ENCODE data around the gene BBS2. TPM values are rescaled to one million over a fixed set of nuclear protein-coding genes. Genes with fewer than 3 reads are reported as not detected.

BBS2 gene
- total and polyA plus RNA-seq, 2 experiments from 2014 or later: 13.7 to 25.2 TPM

DNA sequence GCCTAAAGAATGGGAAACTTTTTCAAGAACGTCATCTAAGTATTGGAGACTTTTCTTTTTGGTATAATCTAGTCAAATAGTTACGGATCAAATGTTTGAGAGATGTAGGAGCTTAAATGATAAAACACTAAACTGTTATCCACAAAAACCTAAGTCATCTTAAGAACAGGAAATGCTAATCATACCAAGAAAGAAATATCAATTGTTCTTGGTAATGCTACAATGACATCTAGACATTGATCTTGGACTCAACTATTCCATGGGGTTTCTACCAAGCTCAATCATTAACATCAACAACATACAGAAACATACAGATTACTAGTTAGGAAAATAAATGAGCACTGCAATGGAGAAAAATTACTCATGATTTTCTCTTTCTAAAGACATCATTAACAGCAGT, 72.5 kb downstream of the BBS2 start:
- H3K27ac Mint-ChIP-seq: no peak overlapping the region
- H3K4me3 ChIP-seq: no peak overlapping the region
- H3K27ac ChIP-seq (ENCODE audit: low read depth): no peak overlapping the region
- TF ChIP-seq EZH2phosphoT487 (IDR thresholded peaks at IDR 0.05; ENCODE audit: unreplicated experiment) (no peak), POLR2AphosphoS5 (IDR thresholded peaks at IDR 0.05; ENCODE audit: low read depth) (no peak), ZNF331 (CRISPR knock-in tag; IDR thresholded peaks at IDR 0.05; ENCODE audit: low read depth) (no peak), CREB1 (CRISPR knock-in tag; IDR thresholded peaks at IDR 0.05; ENCODE audit: low read depth) (no peak), JUNB (IDR thresholded peaks at IDR 0.05; ENCODE audit: unreplicated experiment) (no peak)
- TF ChIP-seq, protein P1, sequence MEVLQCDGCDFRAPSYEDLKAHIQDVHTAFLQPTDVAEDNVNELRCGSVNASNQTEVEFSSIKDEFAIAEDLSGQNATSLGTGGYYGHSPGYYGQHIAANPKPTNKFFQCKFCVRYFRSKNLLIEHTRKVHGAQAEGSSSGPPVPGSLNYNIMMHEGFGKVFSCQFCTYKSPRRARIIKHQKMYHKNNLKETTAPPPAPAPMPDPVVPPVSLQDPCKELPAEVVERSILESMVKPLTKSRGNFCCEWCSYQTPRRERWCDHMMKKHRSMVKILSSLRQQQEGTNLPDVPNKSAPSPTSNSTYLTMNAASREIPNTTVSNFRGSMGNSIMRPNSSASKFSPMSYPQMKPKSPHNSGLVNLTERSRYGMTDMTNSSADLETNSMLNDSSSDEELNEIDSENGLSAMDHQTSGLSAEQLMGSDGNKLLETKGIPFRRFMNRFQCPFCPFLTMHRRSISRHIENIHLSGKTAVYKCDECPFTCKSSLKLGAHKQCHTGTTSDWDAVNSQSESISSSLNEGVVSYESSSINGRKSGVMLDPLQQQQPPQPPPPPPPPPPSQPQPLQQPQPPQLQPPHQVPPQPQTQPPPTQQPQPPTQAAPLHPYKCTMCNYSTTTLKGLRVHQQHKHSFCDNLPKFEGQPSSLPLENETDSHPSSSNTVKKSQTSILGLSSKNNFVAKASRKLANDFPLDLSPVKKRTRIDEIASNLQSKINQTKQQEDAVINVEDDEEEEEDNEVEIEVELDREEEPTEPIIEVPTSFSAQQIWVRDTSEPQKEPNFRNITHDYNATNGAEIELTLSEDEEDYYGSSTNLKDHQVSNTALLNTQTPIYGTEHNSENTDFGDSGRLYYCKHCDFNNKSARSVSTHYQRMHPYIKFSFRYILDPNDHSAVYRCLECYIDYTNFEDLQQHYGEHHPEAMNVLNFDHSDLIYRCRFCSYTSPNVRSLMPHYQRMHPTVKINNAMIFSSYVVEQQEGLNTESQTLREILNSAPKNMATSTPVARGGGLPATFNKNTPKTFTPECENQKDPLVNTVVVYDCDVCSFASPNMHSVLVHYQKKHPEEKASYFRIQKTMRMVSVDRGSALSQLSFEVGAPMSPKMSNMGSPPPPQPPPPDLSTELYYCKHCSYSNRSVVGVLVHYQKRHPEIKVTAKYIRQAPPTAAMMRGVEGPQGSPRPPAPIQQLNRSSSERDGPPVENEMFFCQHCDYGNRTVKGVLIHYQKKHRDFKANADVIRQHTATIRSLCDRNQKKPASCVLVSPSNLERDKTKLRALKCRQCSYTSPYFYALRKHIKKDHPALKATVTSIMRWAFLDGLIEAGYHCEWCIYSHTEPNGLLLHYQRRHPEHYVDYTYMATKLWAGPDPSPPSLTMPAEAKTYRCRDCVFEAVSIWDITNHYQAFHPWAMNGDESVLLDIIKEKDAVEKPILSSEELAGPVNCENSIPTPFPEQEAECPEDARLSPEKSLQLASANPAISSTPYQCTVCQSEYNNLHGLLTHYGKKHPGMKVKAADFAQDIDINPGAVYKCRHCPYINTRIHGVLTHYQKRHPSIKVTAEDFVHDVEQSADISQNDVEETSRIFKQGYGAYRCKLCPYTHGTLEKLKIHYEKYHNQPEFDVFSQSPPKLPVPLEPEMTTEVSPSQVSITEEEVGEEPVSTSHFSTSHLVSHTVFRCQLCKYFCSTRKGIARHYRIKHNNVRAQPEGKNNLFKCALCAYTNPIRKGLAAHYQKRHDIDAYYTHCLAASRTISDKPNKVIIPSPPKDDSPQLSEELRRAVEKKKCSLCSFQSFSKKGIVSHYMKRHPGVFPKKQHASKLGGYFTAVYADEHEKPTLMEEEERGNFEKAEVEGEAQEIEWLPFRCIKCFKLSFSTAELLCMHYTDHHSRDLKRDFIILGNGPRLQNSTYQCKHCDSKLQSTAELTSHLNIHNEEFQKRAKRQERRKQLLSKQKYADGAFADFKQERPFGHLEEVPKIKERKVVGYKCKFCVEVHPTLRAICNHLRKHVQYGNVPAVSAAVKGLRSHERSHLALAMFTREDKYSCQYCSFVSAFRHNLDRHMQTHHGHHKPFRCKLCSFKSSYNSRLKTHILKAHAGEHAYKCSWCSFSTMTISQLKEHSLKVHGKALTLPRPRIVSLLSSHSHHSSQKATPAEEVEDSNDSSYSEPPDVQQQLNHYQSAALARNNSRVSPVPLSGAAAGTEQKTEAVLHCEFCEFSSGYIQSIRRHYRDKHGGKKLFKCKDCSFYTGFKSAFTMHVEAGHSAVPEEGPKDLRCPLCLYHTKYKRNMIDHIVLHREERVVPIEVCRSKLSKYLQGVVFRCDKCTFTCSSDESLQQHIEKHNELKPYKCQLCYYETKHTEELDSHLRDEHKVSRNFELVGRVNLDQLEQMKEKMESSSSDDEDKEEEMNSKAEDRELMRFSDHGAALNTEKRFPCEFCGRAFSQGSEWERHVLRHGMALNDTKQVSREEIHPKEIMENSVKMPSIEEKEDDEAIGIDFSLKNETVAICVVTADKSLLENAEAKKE (CRISPR knock-in tag; IDR thresholded peaks at IDR 0.05): no peak
- TF ChIP-seq, protein P2, sequence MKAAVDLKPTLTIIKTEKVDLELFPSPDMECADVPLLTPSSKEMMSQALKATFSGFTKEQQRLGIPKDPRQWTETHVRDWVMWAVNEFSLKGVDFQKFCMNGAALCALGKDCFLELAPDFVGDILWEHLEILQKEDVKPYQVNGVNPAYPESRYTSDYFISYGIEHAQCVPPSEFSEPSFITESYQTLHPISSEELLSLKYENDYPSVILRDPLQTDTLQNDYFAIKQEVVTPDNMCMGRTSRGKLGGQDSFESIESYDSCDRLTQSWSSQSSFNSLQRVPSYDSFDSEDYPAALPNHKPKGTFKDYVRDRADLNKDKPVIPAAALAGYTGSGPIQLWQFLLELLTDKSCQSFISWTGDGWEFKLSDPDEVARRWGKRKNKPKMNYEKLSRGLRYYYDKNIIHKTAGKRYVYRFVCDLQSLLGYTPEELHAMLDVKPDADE (IDR thresholded peaks at IDR 0.05): no peak
- TF ChIP-seq, protein P3, sequence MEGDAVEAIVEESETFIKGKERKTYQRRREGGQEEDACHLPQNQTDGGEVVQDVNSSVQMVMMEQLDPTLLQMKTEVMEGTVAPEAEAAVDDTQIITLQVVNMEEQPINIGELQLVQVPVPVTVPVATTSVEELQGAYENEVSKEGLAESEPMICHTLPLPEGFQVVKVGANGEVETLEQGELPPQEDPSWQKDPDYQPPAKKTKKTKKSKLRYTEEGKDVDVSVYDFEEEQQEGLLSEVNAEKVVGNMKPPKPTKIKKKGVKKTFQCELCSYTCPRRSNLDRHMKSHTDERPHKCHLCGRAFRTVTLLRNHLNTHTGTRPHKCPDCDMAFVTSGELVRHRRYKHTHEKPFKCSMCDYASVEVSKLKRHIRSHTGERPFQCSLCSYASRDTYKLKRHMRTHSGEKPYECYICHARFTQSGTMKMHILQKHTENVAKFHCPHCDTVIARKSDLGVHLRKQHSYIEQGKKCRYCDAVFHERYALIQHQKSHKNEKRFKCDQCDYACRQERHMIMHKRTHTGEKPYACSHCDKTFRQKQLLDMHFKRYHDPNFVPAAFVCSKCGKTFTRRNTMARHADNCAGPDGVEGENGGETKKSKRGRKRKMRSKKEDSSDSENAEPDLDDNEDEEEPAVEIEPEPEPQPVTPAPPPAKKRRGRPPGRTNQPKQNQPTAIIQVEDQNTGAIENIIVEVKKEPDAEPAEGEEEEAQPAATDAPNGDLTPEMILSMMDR (conservative IDR thresholded peaks at IDR 0.05; ENCODE audit: low read depth in 2 of 2): no peak
- peaks cover 19% of the 10 kb centered on the region for H3K36me3 ChIP-seq (ENCODE audit: insufficient read depth)
- ATAC-seq (no peak), DNase-seq (ENCODE audit: low spot score) (no peak)
- H3K27me3 ChIP-seq (ENCODE audit: insufficient read depth): no peaks in the 10 kb centered on the region
- peaks cover 15% of the 10 kb centered on the region; the same call in 1 of the 2 replicates for H3K4me1 ChIP-seq (ENCODE audit: insufficient read depth)
- H3F3A ChIP-seq (replicated peaks; ENCODE audit: low read depth): no peaks in the 10 kb centered on the region
- no peaks in the 10 kb centered on the region for H3K9me3 Mint-ChIP-seq
- no peak overlapping the region for H2AFZ ChIP-seq
- H3K4me3 Mint-ChIP-seq: no peak overlapping the region
- no peaks in the 10 kb centered on the region for H3K9me2 ChIP-seq (ENCODE audit: insufficient read depth)
- peaks cover 92% of the 10 kb centered on the region for H3K79me2 ChIP-seq (replicated peaks; ENCODE audit: insufficient read depth)
- H3K4me2 ChIP-seq: no peak overlapping the region
- H3K4me1 Mint-ChIP-seq: peaks cover 22% of the 10 kb centered on the region
- H4K20me1 ChIP-seq (replicated peaks; ENCODE audit: insufficient read depth): peaks cover 52% of the 10 kb centered on the region
- H3K27me3 Mint-ChIP-seq (ENCODE audit: insufficient read depth, low read depth, poor library complexity): no peaks in the 10 kb centered on the region
- H3K36me3 Mint-ChIP-seq (ENCODE audit: low read depth): peaks cover 35% of the 10 kb centered on the region
